Spleen (tissue), 7 donors: ENCODE data around the gene CRYGN.

ENCODE experiments used
- CTCF ChIP-seq, 11 experiments: fragments of 200-600 bp in 7 of 11; fragments of 450-650 bp in 4 of 11; sonication (generic) in 4 of 11; IDR thresholded peaks in 8 of 11; conservative IDR thresholded peaks in 3 of 11; 1 replicate in 7 of 11; 2 replicates in 4 of 11; pipeline versions ENCODE4 v1.4.0 to v1.8.0; 2016 to 2021; ENCODE audit warnings: antibody characterized with exemption in 11 of 11, inconsistent platforms in 4 of 11, mild to moderate bottlenecking in 1 of 11
- POLR2AphosphoS5 ChIP-seq, 3 donors: sonication (generic); formaldehyde crosslinking; IDR thresholded peaks; one replicate each; pipeline ENCODE4 v1.5.1; 2017; ENCODE audit warnings: antibody characterized with exemption in 3 of 3
- donor health status: DM: no; HTN: no; CAD: no; lungs with moderate emphysema.
- donor health status: DM: no; HTN: no; CAD: no.
- donor health status: DM: no; HTN: no; CAD: no.

GRCh38 chr7:151399305-151399601 lies 40.7 kb downstream of the CRYGN start:
- TF ChIP-seq POLR2AphosphoS5 (IDR thresholded peaks at IDR 0.05) (no peak), CTCF (IDR thresholded peaks at IDR 0.05 in 8 of 11, conservative IDR thresholded peaks at IDR 0.05 in 3 of 11) (no peak)
